Amniotic stem cell (primary cell): ENCODE results near the gene SLAMF8.
A peak's percentile ranks its signal among the peaks of the same experiment; 100 is the strongest.

Experiments used
- DNase-seq: peaks from one replicate; lab custom pipeline; 2025; lab: John Stamatoyannopoulos, UW

Gene SLAMF8

GRCh38 chr1:159849626-159850366 lies 23.1 kb downstream of the SLAMF8 start:
- DNase-seq: no peak

DNA sequence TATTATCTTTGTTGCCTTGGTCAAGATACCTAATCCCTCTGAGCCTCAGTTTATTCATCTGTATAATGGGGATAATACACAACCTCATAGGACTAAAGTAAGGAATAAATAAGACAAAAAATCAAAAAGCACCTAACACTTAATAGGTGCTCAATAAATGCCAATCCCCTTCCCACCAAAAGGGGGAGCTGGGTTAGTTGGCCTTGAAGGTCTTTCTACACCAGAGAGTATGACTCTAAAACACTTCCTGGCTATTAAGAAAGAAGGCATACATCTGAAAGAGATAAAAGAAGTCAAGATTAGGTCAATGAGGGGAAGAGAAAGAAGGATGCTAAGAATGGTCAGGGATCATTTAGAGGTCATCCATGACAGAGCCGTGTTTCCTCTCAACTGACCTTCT lies 24.7 kb downstream of the SLAMF8 start:
- no peak for DNase-seq

GRCh38 chr1:159853417-159854115 lies 26.9 kb downstream of the SLAMF8 start:
- DNase-seq: no peak

- no peak for DNase-seq
Observed at GRCh38 chr1:159854116-159854692, 27.5 kb downstream of the SLAMF8 start.

DNA sequence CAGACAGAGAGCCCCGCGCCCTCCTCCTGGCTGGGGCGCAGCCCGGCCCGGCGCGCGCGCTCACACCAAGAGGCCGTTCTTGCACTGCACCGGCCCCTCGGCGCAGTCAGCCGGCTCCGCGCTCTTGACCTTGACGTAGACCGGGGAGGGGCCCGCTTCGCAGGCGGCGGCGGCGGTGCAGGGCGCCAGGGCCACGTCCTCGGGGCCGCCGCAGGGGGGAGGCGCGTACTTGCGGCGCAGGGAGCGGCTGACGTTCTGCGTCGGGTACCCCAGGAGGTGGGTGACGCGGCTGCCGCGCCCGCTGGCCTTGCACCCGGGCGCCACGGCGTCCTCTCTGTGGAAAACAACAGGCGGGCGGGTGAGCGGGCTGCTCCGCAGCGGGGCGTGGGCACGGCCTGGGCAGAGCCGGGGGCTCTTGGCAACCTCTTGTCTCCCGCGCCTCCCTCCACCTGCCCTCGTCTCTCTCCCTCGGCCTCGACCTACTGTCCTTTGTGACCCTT lies 28.1 kb downstream of the SLAMF8 start:
- DNase-seq: peak; percentile 37

DNA sequence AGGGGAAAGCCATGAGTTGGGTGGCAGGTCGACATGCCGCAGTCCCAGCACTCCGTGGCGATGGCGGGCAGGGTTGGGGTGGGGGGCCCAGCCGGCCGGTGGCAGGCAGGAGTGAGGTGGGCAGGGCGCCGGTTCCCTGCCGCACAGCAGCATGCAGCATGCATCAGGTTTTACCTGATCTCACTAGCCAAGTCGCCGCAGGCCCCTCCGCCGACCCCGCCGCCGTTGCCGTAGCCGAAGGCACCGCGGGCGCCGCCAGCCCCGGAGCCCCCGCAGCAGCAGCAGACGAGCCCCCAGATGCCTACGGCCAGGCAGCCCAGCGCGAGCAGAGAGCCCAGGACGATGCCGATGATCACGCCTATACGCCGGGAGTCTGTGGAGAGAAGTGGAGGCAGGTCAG lies 29.0 kb downstream of the SLAMF8 start:
- no peak for DNase-seq

GRCh38 chr1:159856576-159856975 lies 29.9 kb downstream of the SLAMF8 start:
- no peak for DNase-seq

- no peak for DNase-seq
Observed at GRCh38 chr1:159857889-159858288, 31.2 kb downstream of the SLAMF8 start.

- DNase-seq: no peak
Observed at GRCh38 chr1:159859767-159860322, 33.2 kb downstream of the SLAMF8 start.

DNA sequence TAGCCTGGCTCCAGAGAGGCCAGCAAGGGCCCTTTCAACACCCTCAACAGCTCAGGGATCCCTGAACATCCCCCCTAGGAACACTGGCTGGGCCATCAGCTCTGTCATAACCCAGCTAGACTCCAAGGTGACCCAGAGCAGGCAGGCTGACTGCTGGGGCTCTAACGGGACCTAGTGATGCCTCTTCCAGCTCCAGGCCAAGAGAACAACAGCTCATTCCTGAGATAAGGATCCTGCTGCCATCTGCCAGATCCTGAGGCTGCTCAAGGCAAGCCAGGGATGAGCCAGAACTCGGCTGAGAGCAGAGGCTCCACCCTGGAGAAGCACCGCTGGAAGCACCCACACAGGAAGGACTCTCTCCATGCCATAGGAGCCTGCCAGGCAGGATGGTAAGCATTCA lies 33.8 kb downstream of the SLAMF8 start:
- DNase-seq: no peak

DNA sequence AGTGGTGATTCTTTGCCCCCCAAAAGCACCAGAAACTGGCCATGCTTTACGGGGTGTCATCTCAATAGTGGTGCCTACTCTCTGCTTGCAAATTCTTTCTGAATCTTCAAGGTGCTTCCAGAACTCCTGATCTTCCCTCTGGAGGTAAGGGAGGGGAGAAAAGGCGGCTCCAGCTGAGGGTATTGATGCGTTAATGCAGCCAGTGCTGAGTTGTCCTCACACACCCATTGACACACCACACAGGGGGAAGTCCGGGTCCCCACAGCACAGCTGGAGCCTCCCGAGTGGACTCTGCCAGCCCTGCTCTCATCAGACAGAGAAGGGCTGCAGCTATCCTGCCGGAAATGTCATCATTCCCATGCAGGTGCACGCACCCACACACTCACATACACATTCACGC lies 34.5 kb downstream of the SLAMF8 start:
- DNase-seq: no peak

DNA sequence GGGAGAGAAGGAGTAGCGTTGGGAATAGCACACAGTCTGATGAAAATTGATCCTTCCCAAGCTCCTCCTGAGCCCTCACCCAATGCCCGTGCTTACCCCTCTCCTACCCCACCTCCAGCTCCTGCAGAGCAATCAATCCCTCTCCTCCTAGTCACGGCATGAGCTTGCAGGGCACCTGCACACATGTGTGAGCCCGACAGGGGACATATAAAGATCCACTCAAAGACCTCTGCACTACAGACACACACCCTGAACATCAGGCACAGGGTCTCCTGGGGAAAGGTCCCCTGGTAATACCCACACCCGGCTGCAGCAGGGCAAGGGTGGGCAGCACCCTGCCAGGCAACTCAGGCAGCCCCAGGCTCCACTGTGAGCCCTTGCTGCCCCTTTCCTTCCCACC lies 35.4 kb downstream of the SLAMF8 start:
- DNase-seq: no peak

GRCh38 chr1:159862557-159862956 lies 35.9 kb downstream of the SLAMF8 start, which contains the start of gene VSIG8:
VSIG8 (minus strand) TSS chr1:159862657; CDS start chr1:159862521, 136 bp downstream.
- no peak for DNase-seq

- DNase-seq: no peak
Observed at GRCh38 chr1:159864262-159864661, 37.6 kb downstream of the SLAMF8 start.

DNA sequence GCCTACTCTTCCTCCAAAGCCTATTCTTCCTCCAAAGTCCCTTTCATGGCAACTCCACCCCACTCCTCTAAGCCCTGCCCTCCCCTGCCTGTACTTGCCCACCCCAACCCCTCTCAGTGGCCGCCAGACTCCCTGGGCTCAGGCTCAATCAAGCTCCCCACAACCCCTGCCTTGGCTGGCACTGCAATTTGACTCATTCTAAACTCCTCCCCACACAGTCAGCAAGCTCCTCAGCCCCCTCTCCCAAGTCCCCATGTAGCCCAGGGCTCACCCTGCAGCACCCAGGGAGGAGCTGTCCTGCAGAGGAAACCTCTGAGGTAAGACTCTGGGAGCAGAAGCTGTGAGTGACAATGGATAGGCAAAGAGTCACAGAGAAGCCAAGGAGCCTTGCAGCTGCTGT lies 39.4 kb downstream of the SLAMF8 start:
- no peak for DNase-seq

GRCh38 chr1:159866905-159867663 lies 40.4 kb downstream of the SLAMF8 start:
- no peak for DNase-seq

DNA sequence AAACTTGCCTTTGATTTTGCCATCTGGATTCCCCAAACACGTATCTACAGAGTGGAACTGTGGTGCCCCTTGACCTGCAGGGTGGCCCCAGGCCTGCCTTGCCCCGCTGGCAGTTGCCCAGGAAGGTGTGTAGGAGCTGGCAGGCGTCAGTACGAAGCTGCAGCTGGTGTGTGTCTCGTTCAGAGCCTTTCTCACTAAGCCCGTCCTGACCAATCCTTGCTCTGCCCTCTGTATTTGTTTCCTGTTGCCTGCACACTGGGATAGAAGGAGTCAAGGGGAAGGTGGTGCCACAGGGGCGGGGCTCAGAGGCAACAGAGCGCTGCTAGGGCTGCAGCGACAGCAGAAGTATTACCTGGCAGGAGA lies 41.0 kb downstream of the SLAMF8 start:
- DNase-seq: no peak

DNA sequence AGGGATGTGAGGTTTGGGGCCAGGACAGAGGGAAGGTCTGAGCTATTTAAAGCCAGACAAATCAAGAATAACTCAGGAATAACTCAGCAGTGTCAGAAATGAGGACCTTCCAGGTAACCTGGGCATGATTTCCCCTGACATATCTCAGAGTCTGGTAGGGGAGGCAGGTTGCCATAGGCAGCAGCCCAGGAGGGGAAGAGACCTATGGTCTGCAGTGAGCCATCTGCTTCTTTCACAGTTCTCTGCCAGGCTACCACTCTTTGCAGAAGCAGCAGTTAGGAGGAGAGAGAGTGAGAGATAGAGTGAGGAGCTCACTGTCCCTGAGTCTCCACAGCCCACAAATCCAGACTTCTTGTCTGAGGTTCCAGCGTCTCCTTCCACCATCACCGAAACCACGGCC lies 42.1 kb downstream of the SLAMF8 start:
- no peak for DNase-seq

DNA sequence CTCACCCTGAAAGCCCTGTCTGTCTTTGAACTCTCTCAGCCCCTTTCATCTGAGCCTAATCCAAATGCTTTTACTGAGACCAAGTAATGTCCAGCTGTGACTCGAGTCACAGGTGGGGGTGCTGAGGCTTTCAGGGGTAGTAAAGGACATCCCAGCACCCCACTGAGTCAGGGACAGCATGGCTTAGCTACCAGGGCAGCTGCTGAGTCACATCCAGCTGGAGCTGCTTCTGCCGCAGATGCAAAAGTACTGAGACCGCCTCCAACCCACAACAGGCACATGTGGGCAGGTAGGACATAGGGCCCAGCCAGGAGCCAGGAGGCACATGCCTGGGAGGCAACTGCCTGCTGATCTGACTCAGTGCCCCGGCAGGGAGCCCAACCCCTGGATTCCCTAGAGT lies 42.5 kb downstream of the SLAMF8 start:
- peak; percentile 21 for DNase-seq

GRCh38 chr1:159869607-159870006 lies 42.9 kb downstream of the SLAMF8 start:
- DNase-seq: no peak

- no peak for DNase-seq
Observed at GRCh38 chr1:159870704-159871103, 44.0 kb downstream of the SLAMF8 start.

DNA sequence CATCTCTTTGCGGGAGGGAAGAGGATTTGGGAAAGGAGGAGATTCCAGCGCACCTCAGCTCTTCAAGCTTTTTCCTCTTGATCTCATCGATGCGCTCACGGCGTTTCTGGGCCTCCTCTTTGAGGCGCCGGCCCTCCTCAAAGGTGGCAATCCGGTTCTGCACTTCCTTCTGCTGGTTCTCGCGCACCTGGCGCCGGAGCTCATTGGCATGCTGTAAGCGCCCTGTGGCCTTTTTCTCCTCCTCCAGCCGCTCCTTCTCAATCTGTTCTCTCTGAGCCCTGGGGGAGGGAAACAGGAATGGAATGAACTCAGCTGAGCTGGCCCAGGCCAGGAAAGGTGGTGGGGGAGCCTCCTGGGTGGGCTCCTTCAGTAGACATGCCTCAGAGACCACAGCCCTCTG lies 46.2 kb downstream of the SLAMF8 start:
- no peak for DNase-seq
